ENCODE measurements around the gene HOXA3.
A peak's percentile ranks its signal among the peaks of the same experiment; 100 is the strongest.

HOXA3 gene

DNA sequence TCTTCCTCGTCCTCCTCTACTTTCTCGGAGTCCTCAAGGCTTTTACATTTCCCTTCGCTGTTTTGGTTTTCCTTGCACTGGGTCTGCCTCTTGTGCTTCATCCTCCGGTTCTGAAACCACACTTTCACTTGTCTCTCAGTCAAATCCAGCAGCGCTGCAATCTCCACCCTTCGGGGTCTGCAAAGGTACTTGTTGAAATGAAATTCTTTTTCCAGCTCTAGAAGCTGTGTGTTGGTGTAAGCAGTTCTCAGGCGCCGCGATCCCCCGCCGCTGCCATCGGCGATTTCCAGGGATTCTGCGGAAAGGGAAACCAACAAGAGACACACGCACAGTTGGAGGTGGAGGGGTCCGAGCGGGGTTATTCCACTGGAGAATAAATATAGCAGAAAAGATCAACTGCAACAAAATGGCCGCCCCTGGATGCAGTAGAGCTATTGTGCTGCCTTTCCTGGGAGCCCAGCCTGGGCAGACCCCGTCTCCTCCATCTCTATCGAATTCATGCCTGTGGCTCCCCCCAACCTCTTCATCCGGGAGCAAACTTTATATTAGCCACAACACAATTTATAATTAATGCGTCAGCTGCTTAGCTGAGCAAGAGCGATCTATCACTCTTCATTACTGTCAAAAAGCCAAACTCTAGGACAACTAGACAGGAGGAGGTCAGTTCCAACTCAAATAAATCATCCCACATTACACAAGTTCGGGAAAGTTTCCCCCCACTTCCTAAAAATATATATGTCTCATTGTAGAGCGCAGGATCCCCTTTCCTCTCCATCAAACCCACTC, 51.0 kb downstream of the HOXA3 start:
- DNase-seq: no peak

DNA sequence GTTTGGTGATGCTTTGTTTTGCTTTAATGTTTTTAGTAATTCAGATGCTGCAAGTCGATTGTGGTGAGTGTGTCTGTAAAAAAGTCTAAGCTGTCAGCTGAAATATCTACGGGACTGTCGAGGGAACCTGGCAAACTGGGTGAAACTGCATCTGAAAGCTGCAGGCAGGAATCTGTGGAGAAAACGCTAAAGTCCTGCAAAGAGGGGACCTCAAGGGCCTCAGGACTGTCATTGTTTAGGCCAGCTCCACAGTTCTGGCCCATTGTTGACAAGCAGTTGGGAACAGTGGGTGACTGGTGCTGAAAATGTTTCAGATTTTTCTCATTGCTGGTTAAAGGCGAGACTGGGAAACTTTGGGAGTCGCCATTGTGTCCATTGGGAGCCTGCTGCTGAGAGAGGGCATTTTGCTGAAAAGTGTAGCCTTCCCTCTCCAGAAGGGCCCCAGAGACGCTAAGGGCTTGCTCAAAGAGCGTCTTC, 51.7 kb downstream of the HOXA3 start:
- DNase-seq: no peak

DNA sequence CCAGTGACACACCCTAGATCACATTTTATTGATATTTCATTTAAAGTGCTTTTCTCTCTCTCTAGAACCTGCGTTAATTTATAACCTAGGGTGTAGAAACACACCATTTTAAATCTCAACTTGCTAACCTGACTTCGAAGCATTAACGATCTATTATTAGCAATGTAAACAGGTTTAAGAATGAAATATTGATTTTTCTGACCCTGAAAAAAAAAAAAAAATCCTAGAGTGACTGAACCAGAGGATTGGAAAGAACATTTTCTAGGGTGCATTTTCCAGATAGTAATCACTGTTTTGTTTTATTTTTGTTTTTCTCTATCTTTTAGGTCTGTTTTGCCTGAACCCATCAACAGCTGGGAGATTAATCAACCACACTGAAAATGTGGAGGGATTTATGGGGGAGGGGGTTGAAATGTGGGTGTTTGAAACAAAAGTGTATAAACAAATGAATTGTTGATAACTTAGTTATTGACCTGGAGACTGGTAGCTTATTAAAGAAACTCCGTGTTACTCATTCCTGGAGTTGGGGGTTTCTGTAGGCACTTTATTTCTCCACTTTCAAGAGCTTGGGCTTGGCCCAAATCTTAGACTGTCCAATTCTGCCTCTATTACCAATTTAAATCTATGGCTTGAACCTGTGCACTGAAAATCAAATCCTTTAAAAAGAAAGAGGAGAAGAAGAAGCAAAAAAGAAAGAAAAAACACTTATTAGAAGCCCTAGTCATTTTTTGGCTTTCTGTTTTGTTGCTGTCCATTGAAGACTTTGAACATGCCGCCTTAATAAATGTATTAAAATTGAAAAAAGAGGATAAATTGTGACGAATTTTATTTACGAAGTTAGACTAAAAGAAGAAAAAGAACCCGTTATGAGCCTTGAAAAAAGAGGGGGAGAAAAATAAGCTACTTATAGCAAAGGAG, 52.7 kb downstream of the HOXA3 start:
- no peak for DNase-seq

DNA sequence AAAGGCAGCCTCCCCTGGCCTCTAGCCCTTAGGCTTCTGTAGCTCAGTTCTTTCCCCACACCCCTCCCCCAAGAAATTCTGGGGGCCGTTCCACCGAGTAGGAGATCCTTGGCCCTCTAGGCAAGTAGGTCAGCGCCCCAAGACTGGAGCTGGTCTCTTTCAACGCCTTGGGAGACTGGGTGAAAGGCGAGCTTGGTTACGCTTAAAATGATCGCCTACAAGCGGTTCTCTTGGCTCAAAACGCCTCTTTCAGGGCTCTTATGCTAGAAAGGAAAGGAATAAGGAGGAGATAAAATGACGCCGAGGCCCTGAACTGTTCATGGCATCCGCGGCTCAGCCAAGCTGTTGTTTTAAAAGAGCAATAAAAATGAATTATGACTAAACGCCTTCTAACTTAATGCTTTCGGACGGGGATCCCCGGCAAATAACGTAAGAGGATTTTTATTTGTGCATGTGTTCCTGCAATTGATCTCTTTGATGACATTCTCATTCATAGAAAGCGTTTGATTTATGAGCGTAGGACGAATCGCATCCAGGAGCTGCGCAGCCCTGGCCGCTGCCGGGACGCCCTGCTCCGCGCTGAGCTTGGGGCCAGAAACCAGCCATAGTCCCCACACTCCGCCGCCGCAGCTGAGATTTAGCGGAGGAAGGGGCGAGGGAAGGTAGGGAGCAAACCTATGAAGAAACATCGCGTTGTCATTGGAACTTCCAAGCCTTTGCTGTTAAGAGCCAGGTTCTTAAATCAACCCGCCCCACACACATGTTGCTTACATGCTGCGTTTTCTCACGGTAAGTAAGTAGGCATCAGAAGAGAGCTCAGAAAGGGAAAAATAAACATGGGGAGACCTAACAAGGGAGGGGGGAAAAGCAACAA, 53.6 kb downstream of the HOXA3 start:
- DNase-seq: peak; percentile 27

DNA sequence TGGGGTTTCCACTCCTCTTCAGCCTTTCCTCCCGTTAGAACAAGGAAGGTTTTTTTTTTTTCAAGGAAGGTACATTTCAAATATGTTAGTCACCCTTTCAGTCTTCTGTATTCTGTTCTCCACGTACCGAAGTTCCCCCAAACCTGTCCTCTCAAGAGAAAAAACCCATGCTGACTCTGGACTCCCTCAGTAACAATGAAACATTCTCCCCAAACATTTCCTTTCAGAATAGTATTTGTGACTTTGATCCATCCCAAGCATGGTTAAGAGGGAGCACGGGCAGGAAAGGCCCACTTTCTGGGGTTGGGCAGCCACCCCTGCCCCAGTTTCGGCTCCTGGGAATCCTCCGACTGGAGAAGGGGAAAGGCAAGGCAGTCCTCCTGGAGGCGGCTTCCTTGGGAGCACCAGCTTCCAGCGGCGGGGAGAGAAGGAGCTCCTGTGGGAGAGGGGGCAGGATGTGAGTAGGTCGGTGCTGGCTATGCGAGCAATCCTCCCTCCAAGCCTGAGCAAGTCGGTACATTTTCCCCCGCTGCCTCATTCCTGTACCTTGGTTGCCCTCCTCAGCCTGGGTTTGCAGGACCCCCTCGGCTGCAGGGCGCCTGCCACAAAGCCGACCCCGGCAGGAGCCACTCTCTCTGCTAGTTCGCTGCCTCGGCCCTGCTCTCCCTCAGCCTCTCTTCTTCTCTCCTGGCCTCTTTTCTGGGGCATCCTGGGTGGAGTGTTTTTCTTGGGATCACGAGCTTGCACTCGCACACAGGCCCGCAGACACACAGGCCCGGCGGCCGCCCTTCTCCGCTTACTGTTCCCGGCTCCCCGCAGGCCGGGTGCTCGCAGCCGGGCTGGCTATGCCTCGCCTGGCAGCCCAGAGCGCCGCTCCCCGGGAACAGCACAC, 54.5 kb downstream of the HOXA3 start:
- peak; percentile 38 for DNase-seq

DNA sequence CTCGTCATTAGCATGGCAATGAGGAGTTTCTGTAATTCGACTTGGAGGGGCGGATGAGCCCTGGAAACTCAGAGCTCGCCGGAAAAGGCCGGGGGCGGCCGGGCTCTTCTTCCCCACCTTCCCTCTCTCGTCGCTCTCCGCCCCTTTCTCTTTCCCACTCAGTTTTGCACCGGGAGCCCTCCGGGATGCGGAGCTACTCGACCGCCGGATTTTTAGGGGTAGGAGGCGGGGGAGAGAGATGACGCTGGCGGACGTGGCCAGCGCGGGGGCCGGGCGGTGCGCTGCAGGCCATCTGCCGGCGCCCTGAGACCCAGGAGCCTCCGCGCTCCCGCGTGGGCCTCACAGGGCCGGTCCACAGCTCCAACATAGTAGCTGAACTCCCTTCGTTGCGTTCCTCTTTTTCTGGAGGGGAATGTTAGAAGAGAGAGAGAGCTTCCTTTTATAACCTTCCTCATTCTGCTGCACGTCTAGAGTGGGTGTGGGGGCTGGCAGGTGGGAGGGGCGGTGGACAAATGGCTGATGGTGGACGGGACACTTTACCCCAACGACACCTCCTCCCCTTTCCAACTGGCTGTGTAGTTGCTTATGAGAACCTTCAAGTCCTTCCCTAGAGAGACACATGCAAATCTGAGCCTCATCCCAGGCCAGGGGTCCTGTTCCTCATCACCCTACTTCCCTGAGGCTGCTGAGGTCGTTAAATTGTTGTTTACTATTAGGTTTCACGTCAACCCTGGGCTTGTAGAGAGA, 55.4 kb downstream of the HOXA3 start:
- peak; percentile 40 for DNase-seq

DNA sequence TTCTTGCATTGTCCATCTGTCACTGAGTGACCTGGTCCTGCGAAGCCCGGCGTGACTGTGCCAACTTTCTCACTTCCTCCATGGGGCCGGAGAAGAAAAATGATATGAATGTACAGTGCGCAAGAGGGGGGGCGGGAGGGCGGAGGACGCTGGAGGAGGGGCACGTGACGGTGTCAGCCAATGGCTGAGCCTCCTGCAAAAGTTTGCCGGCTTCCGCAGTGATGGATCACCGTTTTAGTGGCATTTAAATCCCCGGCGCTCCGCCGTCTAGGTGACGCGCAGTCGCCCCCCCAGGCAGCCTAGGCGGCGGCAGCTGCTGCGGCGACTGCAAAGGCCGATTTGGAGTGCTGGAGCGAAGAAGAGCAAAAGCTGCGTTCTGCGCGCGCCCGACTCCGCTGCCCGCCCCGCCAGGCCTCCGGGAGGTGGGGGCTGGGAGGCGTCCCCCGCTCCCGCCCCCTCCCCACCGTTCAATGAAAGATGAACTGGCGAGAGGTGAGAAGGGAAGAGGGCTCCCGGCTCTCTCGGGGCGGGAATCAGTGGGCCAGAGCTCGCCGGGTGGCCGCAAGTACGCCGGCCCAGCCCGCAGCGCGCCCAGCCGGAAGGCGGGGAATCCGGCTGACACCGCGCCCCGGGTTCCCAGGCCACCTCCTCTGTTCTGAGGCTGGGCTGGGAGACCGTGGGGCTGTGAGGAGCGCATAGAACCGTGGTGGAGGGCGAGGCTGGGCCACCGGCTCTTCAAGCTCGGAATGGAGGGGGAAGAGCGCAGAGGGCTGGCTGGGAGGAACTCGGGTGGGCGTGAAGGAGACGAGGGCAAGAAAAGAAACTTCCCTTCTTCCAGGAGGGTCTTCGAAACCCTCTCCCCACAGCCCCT, 56.3 kb downstream of the HOXA3 start, which contains the start of gene HOXA1:
HOXA1 (minus strand) TSS at position 104 of the 871 bp plus-strand sequence; CDS start at position 16, 88 bp downstream.
- DNase-seq: peak; percentile 93

DNA sequence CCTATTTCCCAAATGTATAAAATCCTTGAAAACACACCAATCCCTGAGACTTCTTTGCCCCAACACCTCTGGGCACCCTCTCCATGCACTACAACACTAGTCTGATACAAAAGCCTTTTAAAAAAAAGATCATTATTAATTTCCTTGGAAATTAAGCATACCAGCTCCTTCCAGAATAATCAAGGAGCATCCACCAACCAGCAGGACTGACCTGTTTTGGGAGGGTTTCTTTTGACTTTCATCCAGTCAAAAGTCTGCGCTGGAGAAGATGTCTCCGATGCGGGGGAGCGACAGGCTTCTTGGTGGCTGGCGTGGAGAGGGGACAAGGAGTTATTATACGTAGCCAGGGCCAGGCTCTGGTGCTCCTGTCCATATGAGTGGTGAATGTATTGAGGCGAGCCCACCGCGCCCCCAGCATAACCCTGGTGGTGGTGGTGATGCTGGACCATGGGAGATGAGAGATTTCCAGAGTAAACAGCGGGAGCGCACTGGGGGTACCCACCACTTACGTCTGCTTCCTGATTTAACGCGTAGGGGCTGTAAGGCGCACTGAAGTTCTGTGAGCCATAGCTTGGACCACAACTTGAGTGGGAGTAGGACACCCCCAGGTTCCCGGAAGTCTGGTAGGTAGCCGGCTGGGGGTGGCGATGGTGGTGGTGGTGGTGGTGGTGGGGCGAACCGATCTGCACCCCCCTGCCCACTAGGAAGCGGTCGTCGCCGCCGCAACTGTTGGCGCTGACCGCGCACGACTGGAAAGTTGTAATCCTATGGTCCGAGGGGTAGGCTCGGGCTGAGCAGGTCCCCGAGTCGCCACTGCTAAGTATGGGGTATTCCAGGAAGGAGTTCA, 57.1 kb downstream of the HOXA3 start:
- DNase-seq: peak; percentile 29

DNA sequence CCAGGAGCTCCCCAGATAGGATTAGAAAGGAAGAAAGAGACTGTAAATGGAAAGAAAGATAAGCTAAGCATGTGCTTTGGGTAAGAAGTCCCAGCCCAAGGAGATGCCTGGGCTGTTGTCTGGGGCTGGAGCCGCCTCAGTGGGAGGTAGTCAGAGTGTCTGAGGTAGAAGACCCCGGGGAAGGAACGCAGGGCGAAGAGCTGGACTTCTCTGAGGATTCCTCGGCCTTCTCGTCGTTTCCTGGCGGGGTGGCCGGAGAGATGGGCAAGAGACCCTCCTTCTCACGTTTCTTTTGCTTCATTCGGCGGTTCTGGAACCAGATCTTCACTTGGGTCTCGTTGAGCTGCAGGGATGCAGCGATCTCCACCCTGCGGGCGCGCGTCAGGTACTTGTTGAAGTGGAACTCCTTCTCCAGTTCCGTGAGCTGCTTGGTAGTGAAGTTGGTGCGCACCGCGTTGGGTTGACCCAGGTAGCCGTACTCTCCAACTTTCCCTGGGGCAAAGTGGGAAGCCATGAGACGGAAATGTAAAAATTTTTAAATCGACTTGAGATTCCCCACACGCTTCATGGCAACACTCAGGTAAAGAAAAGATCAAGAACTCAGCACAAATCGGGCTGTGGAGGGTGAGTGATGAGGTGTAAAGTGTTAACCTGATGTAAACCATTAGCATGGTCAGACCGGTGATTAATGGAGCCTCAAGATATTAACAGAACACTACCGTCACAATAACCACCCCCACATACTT, 57.9 kb downstream of the HOXA3 start:
- no peak for DNase-seq

DNA sequence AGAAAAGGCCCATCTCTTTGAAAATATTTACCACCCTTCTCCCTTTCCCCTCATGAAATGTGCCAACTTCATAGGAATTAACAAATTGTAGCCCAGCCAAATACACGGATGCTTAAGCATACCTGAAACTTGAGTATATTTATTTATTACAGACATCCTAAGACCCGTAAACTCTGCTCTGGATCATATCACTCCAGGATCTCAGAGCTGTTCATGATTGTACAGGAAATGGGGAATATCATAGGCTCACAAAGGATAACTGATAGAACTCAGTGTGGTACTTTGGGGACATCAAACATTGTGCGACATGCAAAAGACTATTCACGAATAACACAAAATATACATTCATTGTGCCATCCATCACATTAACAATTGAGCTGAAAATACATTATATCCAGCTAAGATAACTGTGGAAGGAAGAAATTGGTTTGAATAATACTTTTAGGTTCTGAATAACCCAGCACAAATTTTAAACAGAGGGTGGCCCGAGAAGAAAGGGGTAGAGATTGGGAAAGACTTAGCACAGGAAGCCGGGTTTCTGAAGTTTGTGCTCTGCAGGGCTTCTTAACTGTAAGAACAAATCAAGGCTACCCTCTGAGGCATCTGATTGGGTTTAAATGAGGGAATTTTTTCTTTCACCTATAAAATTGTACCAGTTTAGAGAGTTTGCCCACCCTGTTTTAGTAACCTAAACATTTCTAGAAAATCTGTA, 59.0 kb downstream of the HOXA3 start:
- no peak for DNase-seq

DNA sequence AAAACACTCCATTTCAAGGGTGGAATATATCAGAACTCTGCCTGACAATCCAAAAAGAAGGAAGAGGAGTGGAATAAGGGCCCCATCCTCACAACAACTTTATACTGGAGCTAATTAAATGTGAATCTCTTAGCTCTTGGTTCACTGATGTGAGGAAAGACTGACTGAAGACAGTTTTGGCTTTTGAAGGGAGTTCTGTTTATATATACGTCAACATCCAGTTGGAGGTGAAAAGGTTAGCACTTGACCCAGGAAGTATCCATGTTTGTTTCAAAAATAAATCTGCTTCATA, 59.6 kb downstream of the HOXA3 start:
- DNase-seq: no peak

DNA sequence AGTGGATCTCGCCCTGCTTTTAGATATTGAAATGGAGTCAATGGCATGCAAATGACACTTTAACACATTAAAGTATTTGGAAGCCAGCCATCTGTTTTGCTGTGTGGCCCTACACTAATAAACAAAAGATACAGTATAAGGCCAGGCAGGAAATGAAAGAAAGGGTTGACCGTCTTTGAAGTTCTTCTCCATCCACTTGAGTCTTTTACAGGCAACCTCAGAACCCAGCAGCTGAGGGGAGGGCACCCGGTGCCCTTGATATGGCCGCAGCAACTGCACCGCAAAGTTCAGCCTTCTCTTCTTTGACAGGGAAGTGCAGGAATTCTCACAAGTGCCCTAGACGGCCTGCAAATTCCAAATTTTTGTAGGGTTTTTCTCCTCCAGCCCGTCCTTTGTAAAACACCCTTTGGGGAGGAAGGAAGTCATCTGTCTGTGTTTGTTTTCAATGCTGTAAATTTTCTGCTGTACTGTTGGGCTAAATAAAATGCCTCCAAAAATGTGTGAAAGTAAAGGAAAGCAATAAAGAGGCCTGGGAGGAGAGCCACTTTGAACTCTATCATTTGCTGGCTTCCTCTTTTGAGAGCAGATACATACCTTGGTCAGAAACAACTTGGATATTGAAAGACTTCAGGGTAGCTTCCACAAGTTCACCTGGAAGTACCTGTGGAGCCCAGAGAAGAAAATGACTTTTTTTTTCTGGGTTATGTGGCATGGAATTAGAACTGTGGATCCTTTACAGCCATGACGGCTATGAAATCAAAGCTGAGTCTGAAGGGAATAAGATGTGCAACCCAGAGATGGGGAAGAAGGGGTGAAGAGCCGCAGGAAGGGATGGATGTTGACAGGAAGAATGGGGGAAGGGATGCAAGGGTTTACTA, 60.2 kb downstream of the HOXA3 start:
- DNase-seq: no peak

DNA sequence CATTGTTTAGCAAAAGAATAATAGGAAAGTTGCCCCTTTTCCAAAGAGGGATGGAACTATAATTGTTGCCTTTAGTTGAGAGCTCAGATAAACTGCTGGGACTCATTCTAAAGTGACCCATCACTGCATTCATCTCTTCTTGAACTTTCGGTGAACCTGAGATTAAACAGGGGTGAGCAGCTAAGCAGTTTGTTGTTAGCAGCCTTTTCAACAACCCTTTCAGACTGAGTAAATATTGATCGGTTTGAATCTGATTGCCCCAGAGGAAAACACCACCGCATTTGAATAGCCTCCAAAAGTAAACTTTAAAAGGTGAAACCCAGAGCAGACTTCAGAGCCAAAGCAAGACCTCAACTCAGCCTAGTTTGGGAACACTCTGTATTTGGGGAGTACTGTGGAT, 61.3 kb downstream of the HOXA3 start:
- no peak for DNase-seq

DNA sequence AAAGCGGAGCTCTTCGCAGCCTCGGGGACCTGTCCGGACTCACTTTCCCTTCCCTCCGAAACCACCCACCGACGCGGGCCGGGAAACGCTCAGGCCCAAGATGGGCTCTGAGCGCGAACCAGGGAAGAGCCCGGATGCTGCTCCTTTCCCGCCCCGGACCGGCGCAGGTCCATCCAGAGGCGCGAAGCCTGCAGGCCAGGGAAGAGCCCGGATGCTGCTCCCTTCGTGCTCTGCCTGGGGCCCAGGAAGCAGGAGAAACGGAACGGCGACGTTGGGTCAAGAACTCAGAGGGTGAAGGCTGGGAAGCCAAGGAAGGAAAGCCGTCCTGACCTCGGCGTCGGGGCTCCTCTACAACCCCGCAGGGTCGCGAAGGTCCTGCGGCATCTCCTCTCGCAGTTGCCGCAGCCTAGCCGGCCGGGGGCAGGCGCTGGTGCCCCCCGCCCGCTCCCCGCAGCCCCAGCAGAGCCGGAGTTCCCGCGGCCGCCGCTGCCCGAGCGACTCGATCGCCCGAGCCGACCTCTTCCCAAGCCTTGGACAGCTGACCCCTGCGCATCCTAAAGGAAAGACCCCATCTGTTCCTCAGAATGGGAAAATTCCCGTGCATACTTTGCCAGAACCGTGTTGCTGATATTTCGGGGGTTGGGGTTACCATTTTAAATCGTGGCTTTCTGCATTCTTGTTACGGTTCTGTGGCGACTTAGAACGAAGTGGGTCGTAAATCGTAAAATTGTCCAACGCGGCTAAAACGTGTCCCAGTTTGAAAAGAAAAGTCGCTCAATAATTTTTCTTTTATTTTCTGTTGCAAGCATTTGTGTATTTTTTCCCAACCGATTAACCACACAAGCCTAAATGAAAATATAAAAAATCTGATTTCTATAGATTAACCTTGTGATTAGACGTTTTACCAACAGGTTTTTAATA, 64.1 kb downstream of the HOXA3 start:
- DNase-seq: no peak

DNA sequence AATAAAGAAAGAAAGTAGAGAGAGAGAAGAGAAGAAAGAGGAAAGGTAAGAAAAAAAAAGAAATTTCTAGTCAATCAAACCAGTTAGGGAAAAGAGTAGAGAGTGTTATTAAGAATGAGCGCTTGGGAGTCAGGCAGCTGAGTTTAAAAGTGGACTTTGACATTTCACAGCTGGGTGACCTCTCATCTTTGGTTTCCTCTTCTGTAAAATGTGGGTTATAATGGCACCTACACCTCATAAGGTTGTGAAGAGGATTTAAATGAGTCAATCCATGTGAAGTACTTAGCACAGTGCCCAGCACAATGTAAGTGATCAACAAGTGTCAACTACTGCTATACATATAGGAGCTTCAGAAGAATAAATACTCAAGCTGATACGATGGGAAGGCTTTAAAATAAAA, 68.7 kb downstream of the HOXA3 start:
- no peak for DNase-seq

DNA sequence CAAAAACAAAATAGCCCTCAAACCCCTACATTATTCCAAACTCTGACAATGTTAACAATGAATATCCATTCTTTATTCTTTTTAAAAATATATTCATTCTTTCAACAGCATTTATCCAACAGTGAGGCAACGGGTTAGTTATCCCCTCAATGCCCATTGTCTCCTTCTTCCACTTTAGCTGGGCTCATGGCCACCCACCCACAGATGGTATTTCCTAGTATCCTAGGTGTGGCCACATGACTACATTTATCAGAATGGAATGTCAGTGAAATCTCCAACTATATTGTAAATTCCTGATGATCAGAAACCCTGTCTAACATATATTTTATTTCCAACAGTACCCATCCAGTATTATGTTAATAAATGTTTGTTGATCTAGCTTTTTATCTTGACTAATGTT, 70.2 kb downstream of the HOXA3 start:
- DNase-seq: no peak
